GM18519 (cell line): ENCODE data around the gene PSME3IP1.
"Not testable (repeated sequence)": the region's sequence is repeated elsewhere in the genome, so short reads cannot be mapped to it uniquely, and the experiment has no call there.

ENCODE experiments used
- ATAC-seq: cut with Tn5 transposase; IDR thresholded peaks from one replicate; pipeline ENCODE4 v1.9.1; 2021; ENCODE audit warnings: mild to moderate bottlenecking, moderate library complexity; ENCODE audit not compliant: unreplicated experiment, low FRiP score

PSME3IP1 gene

GRCh38 chr16:57127037-57127763 is 58.6 kb downstream of the PSME3IP1 start:
- no peak for ATAC-seq

GRCh38 chr16:57126411-57126810 is 59.4 kb downstream of the PSME3IP1 start:
- ATAC-seq = no peak

GRCh38 chr16:57125969-57126368 is 59.9 kb downstream of the PSME3IP1 start:
- no peak for ATAC-seq

GRCh38 chr16:57125376-57125775 is 60.5 kb downstream of the PSME3IP1 start:
- ATAC-seq = no peak

GRCh38 chr16:57123974-57124674 is 61.7 kb downstream of the PSME3IP1 start:
- ATAC-seq = no peak

GRCh38 chr16:57123216-57123973 is 62.4 kb downstream of the PSME3IP1 start:
- ATAC-seq = no peak

GRCh38 chr16:57118461-57119084 is 67.3 kb downstream of the PSME3IP1 start:
- ATAC-seq = no peak

GRCh38 chr16:57115514-57116182 is 70.2 kb downstream of the PSME3IP1 start:
- no peak for ATAC-seq

- ATAC-seq = no peak
Observed at GRCh38 chr16:57115168-57115513, 70.7 kb downstream of the PSME3IP1 start.

GRCh38 chr16:57113664-57114063 is 72.2 kb downstream of the PSME3IP1 start:
- no peak for ATAC-seq

GRCh38 chr16:57113042-57113453 is 72.8 kb downstream of the PSME3IP1 start:
- ATAC-seq = no peak

GRCh38 chr16:57112403-57113041 is 73.3 kb downstream of the PSME3IP1 start:
- ATAC-seq = no peak

- ATAC-seq = no peak
Observed at GRCh38 chr16:57111420-57111819, 74.4 kb downstream of the PSME3IP1 start.

- ATAC-seq = no peak
Observed at GRCh38 chr16:57110937-57111336, 74.9 kb downstream of the PSME3IP1 start.

- ATAC-seq = not testable (repeated sequence)
Observed at GRCh38 chr16:57109259-57110105, 76.4 kb downstream of the PSME3IP1 start.

- ATAC-seq = no peak
Observed at GRCh38 chr16:57108432-57108831, 77.4 kb downstream of the PSME3IP1 start.

GRCh38 chr16:57107321-57107922 is 78.4 kb downstream of the PSME3IP1 start:
- no peak for ATAC-seq

- no peak for ATAC-seq
Observed at GRCh38 chr16:57106767-57107166, 79.1 kb downstream of the PSME3IP1 start.

- ATAC-seq = no peak
Observed at GRCh38 chr16:57105184-57105583, 80.7 kb downstream of the PSME3IP1 start.
